RPMI7951 (cell line): ENCODE measurements around the gene IMPG2. TPM values are rescaled to one million over a fixed set of nuclear protein-coding genes. Genes with fewer than 3 reads are reported as not detected.

Experiments used
- DNase-seq: peaks from one replicate; pipeline ENCODE4 v3.0.0-alpha.2; 2012; ENCODE audit warnings: low read depth
- total RNA-seq: library from RNA; depleted of rRNA; stranded (reverse); fragments of >200 nt; shearing (Covaris generic); gene quantifications from 2 replicates; pipeline ENCODE4 v1.2.3, GENCODE V29; 2014; rRNA removed

Gene IMPG2
- total RNA-seq, 1 experiment from 2014 or later = under 0.01 TPM

GRCh38 chr3:101183151-101183550, 137.2 kb downstream of the IMPG2 start:
- no peak for DNase-seq

- DNase-seq = peak; percentile 28
Measured at GRCh38 chr3:101182734-101183133, 137.6 kb downstream of the IMPG2 start.

- no peak for DNase-seq
Measured at GRCh38 chr3:101181801-101182200, 138.6 kb downstream of the IMPG2 start.

GRCh38 chr3:101179637-101180036, 140.7 kb downstream of the IMPG2 start:
- DNase-seq = peak; percentile 21

- no peak for DNase-seq
Measured at GRCh38 chr3:101177577-101177976, 142.8 kb downstream of the IMPG2 start.

Other genes starting within 250 kb of the IMPG2 start
- 13.6 and 21.7 TPM in 2 replicates for gene SENP7, start 192.6 kb upstream of the IMPG2 start, total RNA-seq
- gene TRMT10C, start 241.3 kb upstream of the IMPG2 start, total RNA-seq = 48.3 and 58.2 TPM in 2 replicates